ENCODE results near the gene STON2.

DNA sequence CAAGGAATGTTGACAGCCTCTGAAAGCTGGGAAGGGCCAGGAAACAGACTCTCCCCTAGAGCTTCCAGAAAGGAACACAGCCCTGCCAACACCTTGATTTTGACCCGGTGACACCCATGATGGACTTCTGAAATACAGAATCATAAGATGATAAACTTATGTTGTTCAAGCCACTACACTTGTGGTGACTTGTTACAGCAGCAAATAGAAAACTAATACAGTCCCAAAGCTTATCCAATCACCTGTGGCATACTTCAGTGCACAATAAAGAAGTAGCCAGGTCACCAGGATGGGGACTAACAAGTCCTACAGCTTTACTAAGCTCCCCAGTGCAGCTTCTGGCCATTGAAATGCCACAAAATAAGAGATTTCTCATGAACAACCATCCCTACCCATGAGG, 5.4 kb downstream of the STON2 start:
- TF ChIP-seq, protein P1, sequence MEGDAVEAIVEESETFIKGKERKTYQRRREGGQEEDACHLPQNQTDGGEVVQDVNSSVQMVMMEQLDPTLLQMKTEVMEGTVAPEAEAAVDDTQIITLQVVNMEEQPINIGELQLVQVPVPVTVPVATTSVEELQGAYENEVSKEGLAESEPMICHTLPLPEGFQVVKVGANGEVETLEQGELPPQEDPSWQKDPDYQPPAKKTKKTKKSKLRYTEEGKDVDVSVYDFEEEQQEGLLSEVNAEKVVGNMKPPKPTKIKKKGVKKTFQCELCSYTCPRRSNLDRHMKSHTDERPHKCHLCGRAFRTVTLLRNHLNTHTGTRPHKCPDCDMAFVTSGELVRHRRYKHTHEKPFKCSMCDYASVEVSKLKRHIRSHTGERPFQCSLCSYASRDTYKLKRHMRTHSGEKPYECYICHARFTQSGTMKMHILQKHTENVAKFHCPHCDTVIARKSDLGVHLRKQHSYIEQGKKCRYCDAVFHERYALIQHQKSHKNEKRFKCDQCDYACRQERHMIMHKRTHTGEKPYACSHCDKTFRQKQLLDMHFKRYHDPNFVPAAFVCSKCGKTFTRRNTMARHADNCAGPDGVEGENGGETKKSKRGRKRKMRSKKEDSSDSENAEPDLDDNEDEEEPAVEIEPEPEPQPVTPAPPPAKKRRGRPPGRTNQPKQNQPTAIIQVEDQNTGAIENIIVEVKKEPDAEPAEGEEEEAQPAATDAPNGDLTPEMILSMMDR (IDR thresholded peaks at IDR 0.05; ENCODE audit: insufficient read depth, low read length, poor library complexity, severe bottlenecking): no peak
- no peak for TF ChIP-seq EZH2phosphoT487 (conservative IDR thresholded peaks at IDR 0.05; ENCODE audit: low read length)
